ENCODE measurements around the gene S100A1.

Gene S100A1

GRCh38 chr1:153619171-153619570, 9.1 kb upstream of the S100A1 start:
- no peak overlapping the region for H3K27ac ChIP-seq
- no peak overlapping the region for H3K4me3 ChIP-seq (ENCODE audit: low read depth, low read length)
- in situ Hi-C loops (cut with HindIII; ENCODE audit: low pct_ligation_motif_present, low sequenced_read_pairs), result no loop called here
- no peak for DNase-seq
- peaks cover 35% of the 10 kb centered on the region for H3K36me3 ChIP-seq (replicated peaks)
- H3K27me3 ChIP-seq (replicated peaks), result no peaks in the 10 kb centered on the region
- TF ChIP-seq CTCF (IDR thresholded peaks at IDR 0.05; ENCODE audit: low read depth, low read length, missing control alignments), result no peak

GRCh38 chr1:153623101-153623500, 5.1 kb upstream of the S100A1 start:
- Histone ChIP-seq H3K36me3 (replicated peaks) (peaks cover 41% of the 10 kb centered on the region), H3K27me3 (replicated peaks) (no peaks in the 10 kb centered on the region), H3K27ac (no peak overlapping the region), H3K4me3 (ENCODE audit: low read depth, low read length) (no peak overlapping the region)
- no peak for DNase-seq
- no peak for TF ChIP-seq CTCF (IDR thresholded peaks at IDR 0.05; ENCODE audit: low read depth, low read length, missing control alignments)
- in situ Hi-C loops (cut with HindIII; ENCODE audit: low pct_ligation_motif_present, low sequenced_read_pairs), result no loop called here

GRCh38 chr1:153624965-153625611, 3.1 kb upstream of the S100A1 start:
- Histone ChIP-seq H3K36me3 (replicated peaks) (peaks cover 27% of the 10 kb centered on the region), H3K27me3 (replicated peaks) (no peaks in the 10 kb centered on the region), H3K4me3 (ENCODE audit: low read depth, low read length) (no peak overlapping the region), H3K27ac (no peak overlapping the region)
- DNase-seq, result no peak
- in situ Hi-C loops (cut with HindIII; ENCODE audit: low pct_ligation_motif_present, low sequenced_read_pairs), result no loop called here
- TF ChIP-seq CTCF (IDR thresholded peaks at IDR 0.05; ENCODE audit: low read depth, low read length, missing control alignments), result no peak

- H3K27me3 ChIP-seq (replicated peaks), result no peaks in the 10 kb centered on the region
- in situ Hi-C loops (cut with HindIII; ENCODE audit: low pct_ligation_motif_present, low sequenced_read_pairs), result no loop called here
- DNase-seq, result no peak
- peak overlapping the region; percentile 88 for H3K27ac ChIP-seq
- no peak for TF ChIP-seq CTCF (IDR thresholded peaks at IDR 0.05; ENCODE audit: low read depth, low read length, missing control alignments)
- H3K4me3 ChIP-seq (ENCODE audit: low read depth, low read length), result peak overlapping the region; percentile 77
- H3K36me3 ChIP-seq (replicated peaks), result peaks cover 22% of the 10 kb centered on the region
Measured at GRCh38 chr1:153626477-153626903, 1.7 kb upstream of the S100A1 start.

- Histone ChIP-seq H3K27ac (peak within 1 kb of the TSS; percentile 88), H3K27me3 (replicated peaks) (no peaks in the 10 kb centered on the region), H3K4me3 (ENCODE audit: low read depth, low read length) (peak within 1 kb of the TSS; percentile 77), H3K36me3 (replicated peaks) (peaks cover 19% of the 10 kb centered on the region)
- TF ChIP-seq CTCF (IDR thresholded peaks at IDR 0.05; ENCODE audit: low read depth, low read length, missing control alignments), result peak; percentile 92
- in situ Hi-C loops (cut with HindIII; ENCODE audit: low pct_ligation_motif_present, low sequenced_read_pairs), result no loop called here
- DNase-seq, result peak; percentile 94
Measured at GRCh38 chr1:153626904-153627714, 1.1 kb upstream of the S100A1 start, which contains the start of gene S100A13. Gene S100A13, minus strand, starts transcription at chr1:153627505. Its CDS starts 1,033 bp downstream, at chr1:153626472.
